PC-3 (cell line): ENCODE measurements around the gene ZBTB7A. TPM values are rescaled to one million over a fixed set of nuclear protein-coding genes. Genes with fewer than 3 reads are reported as not detected.

ENCODE experiments used
- ATAC-seq: fragments of 200-7000 bp; cut with Tn5 transposase; 2 replicates; pipeline ENCODE4 v1.9.1; 2020; ENCODE audit warnings: mild to moderate bottlenecking, moderate library complexity
- BruUV-seq: library from RNA; stranded (reverse); fragments of 400-500 nt; replicated peaks from 2 replicates; lab custom pipeline; 2021; lab: Mats Ljungman, UMichigan
- CTCF ChIA-PET: fragments of 300-600 bp; sonication (Branson Sonifier 250); formaldehyde crosslinking; loops from one replicate; lab custom pipeline; 2022; ENCODE audit warnings: antibody characterized with exemption; lab: Charles Lee
- POLR2A ChIA-PET: fragments of 300-600 bp; sonication (Branson Sonifier 250); formaldehyde crosslinking; loops from one replicate; lab custom pipeline; 2022; ENCODE audit warnings: antibody characterized with exemption; ENCODE audit not compliant: unreplicated experiment; lab: Charles Lee
- DNase-seq: peaks from one replicate; pipeline ENCODE4 v3.0.0-alpha.2; 2015
- H2AFZ ChIP-seq: fragments of 300-600 bp; sonication (generic); 2 replicates; pipeline ENCODE4 v1.6.0; 2016; ENCODE audit warnings: antibody characterized with exemption, low read length
- H3F3A ChIP-seq: fragments of 300-600 bp; sonication (generic); one replicate; pipeline ENCODE4 v1.6.0; 2017; ENCODE audit warnings: antibody characterized with exemption, low read length, control low read depth, mild to moderate bottlenecking; ENCODE audit not compliant: unreplicated experiment
- H3K27ac ChIP-seq: fragments of 300-600 bp; sonication (generic); 2 replicates; pipeline ENCODE4 v1.5.1; 2016; ENCODE audit warnings: mild to moderate bottlenecking, low read length
- H3K27me3 ChIP-seq: fragments of 300-600 bp; sonication (generic); 2 replicates; pipeline ENCODE4 v1.6.1; 2016; ENCODE audit warnings: low read length, mixed read lengths
- H3K36me3 ChIP-seq: fragments of 300-600 bp; sonication (generic); 2 replicates; pipeline ENCODE4 v1.6.1; 2016; ENCODE audit warnings: low read depth, mixed run types, low read length, mixed read lengths
- H3K4me1 ChIP-seq: fragments of 300-600 bp; sonication (generic); 2 replicates; pipeline ENCODE4 v1.5.1; 2016; ENCODE audit warnings: low read length; ENCODE audit not compliant: insufficient read depth
- H3K4me2 ChIP-seq: fragments of 300-600 bp; sonication (generic); 2 replicates; pipeline ENCODE4 v1.6.0; 2016; ENCODE audit warnings: low read length
- H3K4me3 ChIP-seq: fragments of 300-600 bp; sonication (generic); 2 replicates; pipeline ENCODE4 v1.5.1; 2016; ENCODE audit warnings: mild to moderate bottlenecking, low read length, mixed read lengths
- H3K79me2 ChIP-seq: fragments of 300-600 bp; sonication (generic); 2 replicates; pipeline ENCODE4 v1.6.1; 2017; ENCODE audit warnings: low read length, mixed read lengths
- H3K9ac ChIP-seq: fragments of 300-600 bp; sonication (generic); 2 replicates; pipeline ENCODE4 v1.6.0; 2016; ENCODE audit warnings: mild to moderate bottlenecking, low read length
- H3K9me2 ChIP-seq: fragments of 300-600 bp; sonication (generic); replicated peaks from 2 replicates; pipeline ENCODE4 v1.6.1; 2016; ENCODE audit warnings: mixed run types, low read length, mixed read lengths
- H3K9me3 ChIP-seq: fragments of 300-600 bp; sonication (generic); 2 replicates; pipeline ENCODE4 v1.6.1; 2016; ENCODE audit warnings: low read length, mixed read lengths
- H4K20me1 ChIP-seq: fragments of 300-600 bp; sonication (generic); 2 replicates; pipeline ENCODE4 v1.6.1; 2016; ENCODE audit warnings: low read length, mixed read lengths
- CTCF ChIP-seq: fragments of 300-600 bp; sonication (generic); conservative IDR thresholded peaks from 2 replicates; pipeline ENCODE4 v1.5.1; 2017; ENCODE audit warnings: antibody characterized with exemption, low read depth, mild to moderate bottlenecking, low read length
- EZH2 ChIP-seq: fragments of 300-600 bp; sonication (generic); IDR thresholded peaks from one replicate; pipeline ENCODE4 v1.6.1; 2017; ENCODE audit warnings: antibody characterized with exemption, mild to moderate bottlenecking, low read length; ENCODE audit not compliant: unreplicated experiment
- EZH2phosphoT487 ChIP-seq: fragments of 300-600 bp; sonication (generic); IDR thresholded peaks from 2 replicates; pipeline ENCODE4 v1.6.1; 2018; ENCODE audit warnings: mild to moderate bottlenecking, antibody characterized with exemption, low read length, borderline replicate concordance
- intact Hi-C: fragments of 100-400 bp; cut with micrococcal nuclease; formaldehyde crosslinking; loops from 2 replicates; pipeline ENCODE4 v1.9.0; 2023
- total RNA-seq: library from RNA; depleted of rRNA; stranded (reverse); fragments of >200 nt; gene quantifications from 2 replicates; pipeline ENCODE4 v1.2.3, GENCODE V29; 2014

Gene ZBTB7A
- total RNA-seq, 1 experiment from 2014 or later: 16.7 TPM

DNA sequence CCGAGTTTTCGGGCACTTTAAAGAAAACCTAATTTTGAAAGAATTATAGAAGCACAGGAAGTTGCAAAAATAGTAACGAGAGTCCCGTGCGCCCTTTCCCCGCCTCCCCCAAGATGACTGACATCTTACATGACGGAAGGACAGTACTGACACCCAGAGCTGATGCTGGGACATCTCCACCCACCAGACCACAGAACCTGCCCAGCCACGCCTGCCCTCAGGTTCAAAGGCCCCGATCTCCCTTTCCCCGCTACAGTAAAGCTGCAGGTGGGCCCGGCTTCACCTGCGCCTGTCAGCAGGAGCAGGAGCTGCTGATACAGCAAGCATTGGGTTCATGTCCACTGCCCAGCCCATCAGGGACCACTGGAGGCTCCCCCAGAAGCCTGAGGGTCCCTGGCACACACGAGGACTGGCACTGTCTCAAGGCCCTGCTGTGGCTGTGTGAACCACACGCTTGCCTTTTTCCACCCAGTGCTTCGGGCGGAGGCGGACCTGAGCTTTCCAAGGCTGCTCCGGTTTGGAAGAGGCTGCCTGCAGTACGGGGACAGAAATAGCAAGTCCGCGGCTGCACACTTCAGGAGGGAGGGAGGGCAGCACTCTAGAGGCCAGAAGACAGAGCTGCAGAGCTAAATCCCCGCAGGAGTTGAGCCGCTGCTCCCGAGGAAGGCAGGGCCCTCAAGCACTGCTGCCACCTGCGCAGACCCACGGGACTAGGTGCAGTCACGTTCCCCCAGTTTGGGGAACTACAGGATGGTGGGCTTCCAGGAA, 48.5 kb upstream of the ZBTB7A start:
- DNase-seq (no peak), ATAC-seq (no peak)
- no peak overlapping the region for H3K4me2 ChIP-seq
- BruUV-seq: no TSS peak
- no peak overlapping the region for H3K27ac ChIP-seq
- intact Hi-C loops: no loop called here
- no peak overlapping the region for H3K9ac ChIP-seq
- no peaks in the 10 kb centered on the region for H4K20me1 ChIP-seq
- H3F3A ChIP-seq: no peaks in the 10 kb centered on the region
- TF ChIP-seq EZH2 (no peak), CTCF (no peak), EZH2phosphoT487 (no peak)
- CTCF ChIA-PET: no interaction called here
- H3K4me3 ChIP-seq: no peak overlapping the region
- H3K79me2 ChIP-seq: peaks cover 8% of the 10 kb centered on the region; the same call in 1 of the 2 replicates
- H3K4me1 ChIP-seq: no peaks in the 10 kb centered on the region
- no peak overlapping the region for H2AFZ ChIP-seq
- H3K27me3 ChIP-seq: no peaks in the 10 kb centered on the region
- peaks cover 2% of the 10 kb centered on the region; the same call in 1 of the 2 replicates for H3K36me3 ChIP-seq
- POLR2A ChIA-PET: no interaction called here
- no peaks in the 10 kb centered on the region for H3K9me2 ChIP-seq
- no peaks in the 10 kb centered on the region for H3K9me3 ChIP-seq

DNA sequence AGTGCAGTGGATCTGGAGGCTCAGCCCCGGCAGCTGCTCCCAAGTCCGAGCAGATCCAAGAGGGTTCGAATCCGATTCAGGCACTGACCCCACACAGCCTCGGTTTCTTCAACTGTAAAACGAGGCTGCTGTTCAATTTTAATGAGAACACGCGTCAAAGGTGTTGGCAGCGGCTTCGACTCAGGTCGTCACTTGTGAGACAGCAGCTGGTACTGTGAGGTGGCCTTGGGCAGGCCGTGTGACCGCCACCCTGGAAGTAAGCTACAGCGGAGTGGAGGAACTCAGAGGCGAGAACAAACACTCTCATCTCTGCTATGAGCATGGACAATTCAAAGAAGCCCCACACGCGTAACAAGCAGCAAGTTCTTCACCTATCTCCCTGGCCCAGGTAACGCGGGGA, 47.5 kb upstream of the ZBTB7A start:
- Histone ChIP-seq H3K27me3 (no peaks in the 10 kb centered on the region), H3K79me2 (no peaks in the 10 kb centered on the region), H3K27ac (no peak overlapping the region), H3K9me2 (no peaks in the 10 kb centered on the region), H2AFZ (no peak overlapping the region), H3K4me2 (no peak overlapping the region), H3K9ac (no peak overlapping the region), H3K4me3 (no peak overlapping the region), H3K9me3 (no peaks in the 10 kb centered on the region), H3K4me1 (no peaks in the 10 kb centered on the region), H3K36me3 (peaks cover 2% of the 10 kb centered on the region; the same call in 1 of the 2 replicates), H3F3A (no peaks in the 10 kb centered on the region), H4K20me1 (no peaks in the 10 kb centered on the region)
- intact Hi-C loops: no loop called here
- BruUV-seq: no TSS peak
- CTCF ChIA-PET: no interaction called here
- TF ChIP-seq CTCF: no peak
- no peak for TF ChIP-seq EZH2
- no peak for TF ChIP-seq EZH2phosphoT487
- DNase-seq (no peak), ATAC-seq (no peak)
- POLR2A ChIA-PET: interaction anchor here (1.1 kb wide), 1 partner anchor 10 kb away, joined by 6 read pairs; no protein-coding TSS in a partner anchor
